Transverse colon (tissue), 4 donors: ENCODE measurements around the gene C2CD3. TPM values are rescaled to one million over a fixed set of nuclear protein-coding genes. Genes with fewer than 3 reads are reported as not detected.

ENCODE experiments used
- DNase-seq: peaks from one replicate; pipeline ENCODE4 v3.0.0-alpha.2; 2019
- H3K27ac ChIP-seq, 4 donors: fragments of 200-600 bp; sonication (generic); 2 replicates each; pipeline ENCODE4 v1.5.1; 2016 to 2018; ENCODE audit warnings: inconsistent platforms in 4 of 4
- H3K27me3 ChIP-seq: fragments of 200-600 bp; sonication (generic); 2 replicates; pipeline ENCODE4 v1.5.1; 2017; ENCODE audit warnings: inconsistent platforms
- H3K36me3 ChIP-seq, 4 donors: fragments of 200-600 bp; sonication (generic); 2 replicates each; pipeline ENCODE4 v1.5.1; 2017 to 2019; ENCODE audit warnings: inconsistent platforms in 4 of 4
- H3K4me1 ChIP-seq, 4 donors: fragments of 200-600 bp; sonication (generic); 2 replicates each; pipeline ENCODE4 v1.5.1; 2017 to 2020; ENCODE audit warnings: inconsistent platforms in 4 of 4
- H3K4me3 ChIP-seq, 4 donors: fragments of 200-600 bp; sonication (generic); 1 replicate in 1 of 4; 2 replicates in 3 of 4; pipeline versions ENCODE4 v1.5.1 to v1.6.1; 2017 to 2019; ENCODE audit warnings: inconsistent platforms in 4 of 4
- H3K9me3 ChIP-seq, 2 donors: fragments of 200-600 bp; sonication (generic); 2 replicates each; pipeline ENCODE4 v1.5.1; 2017 to 2019; ENCODE audit warnings: inconsistent platforms in 2 of 2
- CTCF ChIP-seq, 5 experiments: fragments of 200-600 bp in 3 of 5; fragments of 450-650 bp in 2 of 5; sonication (generic) in 3 of 5; IDR thresholded peaks; 1 replicate in 2 of 5; 2 replicates in 3 of 5; pipeline ENCODE4 v1.5.1; 2016 to 2017; ENCODE audit warnings: antibody characterized with exemption in 5 of 5, inconsistent platforms in 3 of 5, mild to moderate bottlenecking in 2 of 5, moderate library complexity in 1 of 5
- EP300 ChIP-seq: sonication (generic); formaldehyde crosslinking; IDR thresholded peaks from one replicate; pipeline ENCODE4 v1.6.1; 2017; ENCODE audit warnings: antibody characterized with exemption, low read depth
- POLR2A ChIP-seq: fragments of 450-650 bp; IDR thresholded peaks from one replicate; pipeline ENCODE4 v1.6.1; 2016; ENCODE audit warnings: antibody characterized with exemption, mild to moderate bottlenecking, moderate library complexity
- POLR2AphosphoS5 ChIP-seq, 3 donors: sonication (generic); formaldehyde crosslinking; IDR thresholded peaks; one replicate each; pipeline ENCODE4 v1.6.1; 2016; ENCODE audit warnings: antibody characterized with exemption in 3 of 3
- WGBS, 2 donors: methylation state at CpG; one replicate each; pipeline ENCODE4 v1.1.5; 2018; ENCODE audit warnings: low coverage in 1 of 2; 5-methylcytosine and 5-hydroxymethylcytosine counted together
- in situ Hi-C, 4 donors: fragments of 200-750 bp; cut with MboI; loops; one replicate each; pipeline versions ENCODE4 v1.15.0 to v1.15.1; 2017; ENCODE audit warnings: low sequenced_read_pairs in 3 of 4, low pct_ligation_motif_present in 1 of 4, low pct_unique_long_range_greater_than_20kb in 1 of 4
- intact Hi-C: fragments of 100-400 bp; cut with DNase I; formaldehyde crosslinking; loops from one replicate; pipeline ENCODE4 v1.15.1; 2023; ENCODE audit warnings: low total_unique reads
- total RNA-seq, 4 donors: library from RNA; depleted of rRNA; stranded (reverse); fragments of >200 nt; gene quantifications; one replicate each; pipeline ENCODE4 v1.1.0, GENCODE V29; 2016

Gene C2CD3
- total RNA-seq, 4 donors from 2014 or later, result 22.2 to 52.5 (median 37.4) TPM

- Histone ChIP-seq H3K4me3 (no peak overlapping the region), H3K9me3 (no peaks in the 10 kb centered on the region), H3K27ac (no peak overlapping the region), H3K27me3 (no peaks in the 10 kb centered on the region), H3K36me3 (no peaks in the 10 kb centered on the region), H3K4me1 (no peaks in the 10 kb centered on the region)
- in situ Hi-C loops, result no loop called here
- no peak for TF ChIP-seq POLR2A
- intact Hi-C loops, result no loop called here
- WGBS, 2 donors, result 83 to 100% methylated on average over 1 to 8 of the region's 8 CpGs
- no peak for DNase-seq
Measured at GRCh38 chr11:74057249-74058151, 113.3 kb downstream of the C2CD3 start.

- no peak for DNase-seq
- in situ Hi-C loops, result no loop called here
- Histone ChIP-seq H3K36me3 (no peaks in the 10 kb centered on the region), H3K4me1 (no peaks in the 10 kb centered on the region), H3K27ac (no peak overlapping the region), H3K4me3 (no peak overlapping the region), H3K27me3 (no peaks in the 10 kb centered on the region), H3K9me3 (no peaks in the 10 kb centered on the region)
- TF ChIP-seq CTCF (IDR thresholded peaks at IDR 0.05), result no peak
- TF ChIP-seq POLR2AphosphoS5 (IDR thresholded peaks at IDR 0.05), result no peak
- no peak for TF ChIP-seq EP300
- no peak for TF ChIP-seq POLR2A
- intact Hi-C loops, result no loop called here
Measured at GRCh38 chr11:74055938-74056337, 114.9 kb downstream of the C2CD3 start.

GRCh38 chr11:74050465-74050864 lies 120.3 kb downstream of the C2CD3 start:
- H3K36me3 ChIP-seq, result peaks cover 0 to 20% (median 9%) of the 10 kb centered on the region in 4 donors
- no peaks in the 10 kb centered on the region for H3K9me3 ChIP-seq
- 88 to 97% methylated on average over 2 to 3 of the region's 3 CpGs for WGBS, 2 donors
- no peak overlapping the region for H3K27ac ChIP-seq
- H3K27me3 ChIP-seq, result no peaks in the 10 kb centered on the region
- DNase-seq, result no peak
- TF ChIP-seq POLR2AphosphoS5 (IDR thresholded peaks at IDR 0.05) (no peak), CTCF (IDR thresholded peaks at IDR 0.05) (no peak), EP300 (no peak), POLR2A (no peak)
- in situ Hi-C loops (no loop called here), intact Hi-C loops (no loop called here)
- no peak overlapping the region for H3K4me3 ChIP-seq
- no peaks in the 10 kb centered on the region for H3K4me1 ChIP-seq

- no peak overlapping the region for H3K27ac ChIP-seq
- H3K9me3 ChIP-seq, result no peaks in the 10 kb centered on the region
- H3K36me3 ChIP-seq, result peaks cover 0 to 20% (median 9%) of the 10 kb centered on the region in 4 donors
- in situ Hi-C loops (no loop called here), intact Hi-C loops (no loop called here)
- TF ChIP-seq POLR2A, result no peak
- TF ChIP-seq CTCF (IDR thresholded peaks at IDR 0.05), result no peak
- TF ChIP-seq EP300, result no peak
- TF ChIP-seq POLR2AphosphoS5 (IDR thresholded peaks at IDR 0.05), result no peak
- 92 to 96% methylated on average over 5 of the region's 5 CpGs for WGBS, 2 donors
- H3K4me1 ChIP-seq, result no peaks in the 10 kb centered on the region
- DNase-seq, result no peak
- H3K4me3 ChIP-seq, result no peak overlapping the region
- no peaks in the 10 kb centered on the region for H3K27me3 ChIP-seq
Measured at GRCh38 chr11:74048993-74049392, 121.8 kb downstream of the C2CD3 start.
